Stimulated activated CD8-positive, alpha-beta memory T cell treated with anti-CD3 and anti-CD28 coated beads, Interleukin-7, amount 100 ng/mL, for 48 hours (primary cell): ENCODE measurements around the gene RCSD1.
A peak's percentile ranks its signal among the peaks of the same experiment; 100 is the strongest.
"Not testable (repeated sequence)": the region's sequence is repeated elsewhere in the genome, so short reads cannot be mapped to it uniquely, and the experiment has no call there.

Experiments
- DNase-seq, 2 donors: peaks; one replicate each; pipeline ENCODE4 v3.0.0-alpha.2; 2020; ENCODE audit warnings: low read depth in 1 of 2; ENCODE audit errors: extremely low read depth in 1 of 2

RCSD1 gene, protein sequence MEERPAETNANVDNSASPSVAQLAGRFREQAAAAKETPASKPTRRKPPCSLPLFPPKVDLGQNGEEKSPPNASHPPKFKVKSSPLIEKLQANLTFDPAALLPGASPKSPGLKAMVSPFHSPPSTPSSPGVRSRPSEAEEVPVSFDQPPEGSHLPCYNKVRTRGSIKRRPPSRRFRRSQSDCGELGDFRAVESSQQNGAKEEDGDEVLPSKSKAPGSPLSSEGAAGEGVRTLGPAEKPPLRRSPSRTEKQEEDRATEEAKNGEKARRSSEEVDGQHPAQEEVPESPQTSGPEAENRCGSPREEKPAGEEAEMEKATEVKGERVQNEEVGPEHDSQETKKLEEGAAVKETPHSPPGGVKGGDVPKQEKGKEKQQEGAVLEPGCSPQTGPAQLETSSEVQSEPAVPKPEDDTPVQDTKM

DNA sequence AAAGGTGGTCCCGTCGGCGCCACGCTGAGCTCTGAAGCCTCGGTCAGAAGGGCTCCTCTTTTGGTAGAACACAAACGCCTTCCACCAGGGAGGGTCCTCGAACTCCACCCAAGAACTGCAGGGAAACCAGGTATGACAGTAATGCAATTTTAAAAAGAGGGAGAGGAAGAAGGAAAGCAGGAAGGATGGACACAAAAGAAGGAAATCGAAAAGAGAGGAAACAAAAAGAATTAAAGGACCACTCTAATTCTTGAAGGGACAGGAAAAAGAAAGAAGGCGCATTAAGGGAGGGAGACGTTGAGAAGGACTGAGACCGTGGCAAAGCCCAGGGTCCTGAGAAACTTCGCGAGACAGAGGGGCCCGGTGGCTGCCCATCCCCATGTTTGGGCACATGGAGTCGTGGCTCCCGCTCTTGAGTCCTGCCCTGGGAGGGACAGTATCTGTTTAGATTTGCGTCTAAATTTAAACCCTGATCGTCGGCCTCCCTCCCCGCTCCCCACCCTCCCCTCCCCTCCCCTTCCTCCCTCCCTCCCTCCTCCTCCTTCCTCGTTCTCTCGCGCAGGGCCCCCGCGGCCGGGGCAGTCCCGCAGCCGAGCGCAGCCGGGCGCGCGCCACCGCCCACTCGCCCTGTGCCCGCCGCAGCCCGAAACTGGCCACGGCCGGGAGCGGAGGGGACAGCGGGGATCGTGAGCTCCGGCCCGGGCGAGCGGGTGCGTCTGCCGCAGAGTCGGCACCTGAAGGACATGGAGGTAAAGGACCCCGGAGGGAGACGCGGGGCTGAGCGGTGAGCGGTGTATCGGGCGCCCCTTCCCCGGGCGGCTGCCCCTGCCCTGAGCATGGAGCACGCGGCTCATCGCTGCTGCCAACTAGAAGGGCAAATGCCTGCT lies at the start of gene RCSD1:
RCSD1 (plus strand) TSS at position 552 of the 887 bp plus-strand sequence; CDS start at position 744, 192 bp downstream.
- DNase-seq: peak in 1 of 2 donors; percentile 46

DNA sequence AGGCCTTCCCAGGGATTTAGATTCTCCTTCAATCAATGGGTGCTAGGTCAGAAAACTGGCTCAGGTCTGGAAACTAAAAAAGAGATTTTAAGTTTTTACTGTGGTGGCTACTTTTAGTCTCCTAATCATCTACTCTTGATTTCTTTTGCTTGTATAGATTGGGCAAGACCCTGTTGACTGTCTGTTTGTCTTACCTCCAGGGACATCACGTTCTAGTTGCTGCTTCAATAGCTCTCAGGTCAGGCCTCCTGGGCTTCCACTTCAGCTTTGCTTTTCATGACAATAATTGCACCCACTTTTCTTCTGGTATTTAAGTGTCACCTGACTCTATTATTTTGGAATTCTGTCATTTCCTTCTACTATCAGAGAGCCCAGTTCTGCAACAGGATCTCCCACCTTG lies 48.0 kb upstream of the RCSD1 start:
- DNase-seq: no peak

DNA sequence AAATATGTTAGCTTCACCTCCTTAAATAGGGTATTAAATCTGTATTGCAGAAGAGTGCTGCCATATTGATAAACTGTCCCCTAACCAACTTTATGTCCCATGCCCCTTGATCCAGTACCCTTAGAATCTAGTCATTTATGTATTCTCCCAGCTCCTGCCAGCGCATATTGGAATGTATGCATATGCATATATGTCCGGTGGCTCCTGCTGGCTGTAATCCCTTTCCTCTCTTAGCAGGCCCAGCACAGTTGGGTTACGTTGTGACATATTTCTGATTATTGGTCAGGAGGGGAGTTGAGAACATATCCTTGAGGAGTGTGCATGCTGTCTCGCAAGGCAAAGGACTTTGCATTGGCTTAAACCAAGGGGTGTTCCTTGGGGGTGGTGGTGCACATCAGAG lies 47.3 kb upstream of the RCSD1 start:
- no peak for DNase-seq

GRCh38 chr1:167584581-167584980 lies 45.5 kb upstream of the RCSD1 start:
- DNase-seq: no peak

GRCh38 chr1:167587342-167587741 lies 42.7 kb upstream of the RCSD1 start:
- no peak for DNase-seq

DNA sequence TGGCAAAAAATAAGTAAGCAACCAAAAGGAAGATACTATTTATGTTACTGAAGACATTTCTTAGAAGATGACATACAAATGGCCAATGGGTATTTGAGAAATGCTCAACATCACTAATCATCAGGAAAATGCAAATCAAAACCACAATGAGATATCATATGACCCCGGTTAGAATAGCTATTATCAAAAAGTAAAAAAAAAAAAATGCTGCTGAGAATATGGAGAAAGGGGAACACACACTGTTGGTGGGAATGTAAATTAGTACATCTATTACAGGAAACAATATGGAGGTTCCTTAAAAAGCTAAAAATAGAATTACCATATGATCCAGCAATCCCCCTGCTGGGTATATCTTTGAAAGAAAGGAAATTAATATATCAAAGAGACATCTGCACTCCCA lies 42.2 kb upstream of the RCSD1 start:
- DNase-seq: no peak

GRCh38 chr1:167588361-167588760 lies 41.7 kb upstream of the RCSD1 start:
- no peak for DNase-seq

DNA sequence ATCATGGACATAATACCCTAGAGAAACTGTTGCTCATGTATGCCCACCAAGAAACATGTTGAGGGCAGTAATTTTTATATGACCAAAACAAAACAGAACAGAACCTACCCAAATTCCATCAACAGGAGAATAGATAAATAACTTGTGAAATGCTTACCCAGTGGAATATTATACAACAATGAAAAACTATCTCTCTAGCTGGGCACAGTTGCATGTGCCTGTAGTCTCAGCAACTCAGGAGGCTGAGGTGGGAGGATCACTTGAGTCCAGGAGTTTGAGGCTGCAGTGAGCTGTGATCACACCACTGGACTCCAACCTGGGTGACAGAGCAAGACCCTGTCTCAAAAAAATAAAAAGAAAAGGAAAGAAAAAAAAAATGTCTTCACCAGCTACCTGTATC lies 37.6 kb upstream of the RCSD1 start:
- DNase-seq: no peak

DNA sequence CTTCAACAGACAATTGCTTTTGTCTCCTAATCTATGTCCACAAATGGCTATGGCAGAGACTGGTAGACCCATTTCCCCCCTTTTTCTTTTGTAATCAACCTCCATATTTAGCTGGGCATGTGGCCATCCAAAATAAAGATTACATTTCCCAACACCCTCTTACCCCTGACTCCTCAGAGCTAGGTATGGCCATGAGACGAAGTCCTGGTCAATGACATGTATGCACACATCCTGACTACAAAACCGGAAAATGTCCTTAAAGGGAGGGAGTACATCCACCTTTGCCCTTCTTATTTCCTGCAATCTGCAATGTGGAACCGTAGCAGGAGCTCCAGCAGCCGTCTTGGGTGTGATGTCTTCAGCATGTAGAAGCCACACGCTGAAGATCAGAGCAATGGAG lies 36.2 kb upstream of the RCSD1 start:
- no peak for DNase-seq

GRCh38 chr1:167594822-167595221 lies 35.2 kb upstream of the RCSD1 start:
- DNase-seq: no peak

DNA sequence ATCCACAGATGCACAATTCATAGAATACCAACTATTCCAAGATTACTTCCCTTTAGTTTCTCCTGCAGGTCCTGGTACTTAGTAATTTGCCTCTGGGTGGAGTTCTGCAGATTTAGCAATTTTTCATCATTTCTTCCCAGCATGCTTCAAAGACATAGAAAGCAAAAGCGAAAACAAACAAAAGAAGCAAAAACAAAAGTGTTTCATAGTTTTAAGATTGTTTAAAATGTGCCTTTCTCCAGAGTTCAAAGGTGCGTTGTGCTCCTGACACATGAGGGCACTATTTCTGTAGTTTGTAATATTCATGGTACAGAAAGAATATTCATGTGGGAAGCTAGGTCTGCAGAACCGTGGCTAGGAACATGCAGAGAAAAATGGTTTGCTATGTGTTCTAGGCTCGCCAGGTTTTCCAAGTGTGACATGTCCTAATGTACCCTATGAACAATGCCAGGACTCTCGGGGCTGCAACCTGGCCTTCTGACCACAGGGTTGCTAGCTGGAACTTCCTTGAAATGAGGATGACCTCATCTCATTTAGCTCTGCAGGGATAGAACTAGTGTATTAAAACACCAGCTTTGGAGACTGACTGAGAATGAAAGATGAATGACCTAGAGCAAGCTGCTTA lies 30.0 kb upstream of the RCSD1 start:
- no peak for DNase-seq

- no peak for DNase-seq
These were observed 28.3 kb upstream of the RCSD1 start for GRCh38 chr1:167601442-167602383.

- DNase-seq: no peak
These were observed 27.2 kb upstream of the RCSD1 start for GRCh38 chr1:167602840-167603239.

DNA sequence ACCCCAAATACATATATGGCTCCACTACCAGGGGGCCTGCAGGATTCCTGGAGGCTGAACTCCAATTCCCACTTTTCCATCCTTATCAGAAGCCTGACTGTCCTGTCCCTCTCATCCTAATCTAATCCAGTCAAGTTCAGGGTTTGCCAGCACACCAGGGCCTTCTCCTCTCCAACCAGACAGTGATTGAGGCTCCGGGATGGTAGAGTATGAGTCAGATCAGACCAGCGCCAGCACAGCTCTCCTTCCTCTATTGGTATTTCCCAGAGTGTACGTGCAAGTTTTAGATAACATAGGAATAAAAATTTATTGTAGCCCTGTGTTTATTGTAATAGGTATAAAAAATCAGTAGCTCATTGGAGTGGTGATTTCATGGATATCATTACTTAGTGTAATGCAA lies 24.5 kb upstream of the RCSD1 start:
- DNase-seq: no peak

- DNase-seq: no peak
These were observed 18.0 kb upstream of the RCSD1 start for GRCh38 chr1:167611983-167612382.

GRCh38 chr1:167612587-167613385 lies 17.2 kb upstream of the RCSD1 start:
- no peak for DNase-seq

DNA sequence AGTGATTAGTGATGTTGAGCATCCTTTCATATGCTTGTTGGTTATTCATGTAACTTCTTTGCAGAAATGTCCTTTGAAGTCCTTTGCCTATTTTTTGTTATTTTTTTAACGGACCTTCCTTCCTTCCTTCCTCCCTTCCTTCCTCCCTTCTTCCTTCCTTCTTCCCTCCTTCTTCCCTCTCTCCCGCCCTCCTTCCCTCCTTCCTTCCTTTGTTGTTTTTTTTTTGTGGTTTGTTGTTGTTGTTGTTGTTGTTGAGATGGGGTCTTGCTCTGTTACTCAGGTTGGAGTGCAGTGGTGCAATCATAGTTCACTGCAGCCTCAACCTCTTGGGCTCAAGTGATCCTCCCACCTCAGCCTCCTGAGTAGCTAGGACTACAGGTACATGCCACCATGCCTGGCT lies 16.0 kb upstream of the RCSD1 start:
- not testable (repeated sequence) for DNase-seq

DNA sequence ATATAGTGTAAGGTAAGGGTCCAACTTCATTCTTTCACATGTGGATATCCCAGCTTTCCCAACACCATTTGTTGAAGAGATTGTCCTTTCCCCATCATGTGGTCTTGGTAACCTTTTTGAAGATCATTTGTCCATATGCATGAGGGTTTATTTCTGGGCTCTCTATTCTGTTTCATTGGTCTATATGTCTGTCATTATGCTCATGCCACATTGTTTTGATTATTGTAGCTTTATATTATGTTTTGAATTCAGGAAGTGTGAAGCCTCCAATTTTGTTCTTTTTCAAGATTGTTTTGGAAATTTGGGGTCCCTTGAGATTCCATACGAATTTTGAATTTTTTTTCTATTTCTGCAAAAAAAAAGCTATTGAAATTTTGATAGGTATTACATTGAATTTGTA lies 15.2 kb upstream of the RCSD1 start:
- DNase-seq: no peak

GRCh38 chr1:167616521-167616920 lies 13.5 kb upstream of the RCSD1 start:
- no peak for DNase-seq
